CD4-positive, alpha-beta T cell (primary cell): ENCODE measurements around the gene STX16. TPM values are rescaled to one million over a fixed set of nuclear protein-coding genes. Genes with fewer than 3 reads are reported as not detected.
"Not testable (repeated sequence)": the region's sequence is repeated elsewhere in the genome, so short reads cannot be mapped to it uniquely, and the experiment has no call there.

Source experiments
- ATAC-seq: fragments of 200-7000 bp; cut with Tn5 transposase; one replicate; pipeline ENCODE4 v1.10.0; 2022; ENCODE audit warnings: mild to moderate bottlenecking; ENCODE audit not compliant: poor library complexity
- CTCF ChIA-PET: fragments of 350-600 bp; sonication (Branson Sonifier 250); formaldehyde crosslinking; loops from one replicate; lab custom pipeline; 2021; ENCODE audit warnings: antibody characterized with exemption, inconsistent platforms; lab: Charles Lee
- POLR2A ChIA-PET: fragments of 350-600 bp; sonication (Branson Sonifier 250); formaldehyde crosslinking; loops from one replicate; lab custom pipeline; 2021; ENCODE audit warnings: antibody characterized with exemption, inconsistent platforms; lab: Charles Lee
- DNase-seq, 14 experiments: peaks; one replicate each; pipeline ENCODE4 v3.0.0-alpha.2; 2013 to 2020; ENCODE audit warnings: mixed read lengths in 2 of 14
- H3K27ac ChIP-seq, 2 donors: one replicate each; pipeline versions ENCODE4 v1.5.1 to v1.7.0; 2013; ENCODE audit warnings: low read length in 2 of 2, low read depth in 1 of 2, mild to moderate bottlenecking in 1 of 2
- H3K27me3 ChIP-seq, 2 experiments: 1 replicate in 1 of 2; 2 replicates in 1 of 2; pipeline versions ENCODE4 v1.6.1 to v1.7.0; 2013; ENCODE audit warnings: low read length in 2 of 2, control low read depth in 1 of 2, mild to moderate bottlenecking in 1 of 2, moderate library complexity in 1 of 2; ENCODE audit not compliant: insufficient read depth in 2 of 2, control insufficient read depth in 1 of 2
- H3K36me3 ChIP-seq: one replicate; pipeline ENCODE4 v1.6.1; 2013; ENCODE audit warnings: low read length, control low read depth; ENCODE audit not compliant: insufficient read depth
- H3K4me1 ChIP-seq: one replicate; pipeline ENCODE4 v1.6.1; 2013; ENCODE audit warnings: low read length, control low read depth; ENCODE audit not compliant: insufficient read depth
- H3K4me3 ChIP-seq: one replicate; pipeline ENCODE4 v1.5.1; 2013; ENCODE audit warnings: mild to moderate bottlenecking, low read length, moderate library complexity
- H3K9me3 ChIP-seq, 2 experiments: 1 replicate in 1 of 2; 2 replicates in 1 of 2; pipeline versions ENCODE4 v1.6.1 to v1.7.0; 2013; ENCODE audit warnings: low read length in 2 of 2, mild to moderate bottlenecking in 2 of 2, control low read depth in 1 of 2, moderate library complexity in 1 of 2; ENCODE audit not compliant: control insufficient read depth in 1 of 2, insufficient read depth in 1 of 2
- H3K27ac Mint-ChIP-seq: one replicate; pipeline ENCODE4 v1.8.0; 2020; ENCODE audit warnings: mixed read lengths
- H3K27me3 Mint-ChIP-seq: one replicate; pipeline ENCODE4 v1.8.0; 2021; ENCODE audit warnings: mixed read lengths
- H3K36me3 Mint-ChIP-seq: one replicate; pipeline ENCODE4 v1.8.0; 2021; ENCODE audit warnings: low read depth, mixed read lengths
- H3K4me1 Mint-ChIP-seq: one replicate; pipeline ENCODE4 v1.8.0; 2021; ENCODE audit warnings: low read depth, mixed read lengths
- H3K4me3 Mint-ChIP-seq: one replicate; pipeline ENCODE4 v1.8.0; 2020; ENCODE audit warnings: mild to moderate bottlenecking, mixed read lengths
- H3K9me3 Mint-ChIP-seq: one replicate; pipeline ENCODE4 v1.8.0; 2020; ENCODE audit warnings: mixed read lengths
- CTCF ChIP-seq: fragments of 200-600 bp; IDR thresholded peaks from one replicate; pipeline ENCODE4 v1.8.0; 2022; ENCODE audit warnings: antibody characterized with exemption, mild to moderate bottlenecking
- intact Hi-C, 2 experiments: fragments of 100-400 bp; cut with DNase I in 1 of 2; cut with micrococcal nuclease in 1 of 2; formaldehyde crosslinking; loops; one replicate each; pipeline versions ENCODE4 v1.15.1 to v1.9.0; 2023 to 2025; cut with DNase I, micrococcal nuclease
- total RNA-seq, 174 experiments: library from RNA in 2 of 174; stranded (reverse) in 2 of 174; gene quantifications; one replicate each; pipeline ENCODE4 v1.2.3 and lab custom pipeline; 2021 to 2026

Gene STX16
- total RNA-seq, 2 experiments from 2014 or later, result 179 to 181 TPM

DNA sequence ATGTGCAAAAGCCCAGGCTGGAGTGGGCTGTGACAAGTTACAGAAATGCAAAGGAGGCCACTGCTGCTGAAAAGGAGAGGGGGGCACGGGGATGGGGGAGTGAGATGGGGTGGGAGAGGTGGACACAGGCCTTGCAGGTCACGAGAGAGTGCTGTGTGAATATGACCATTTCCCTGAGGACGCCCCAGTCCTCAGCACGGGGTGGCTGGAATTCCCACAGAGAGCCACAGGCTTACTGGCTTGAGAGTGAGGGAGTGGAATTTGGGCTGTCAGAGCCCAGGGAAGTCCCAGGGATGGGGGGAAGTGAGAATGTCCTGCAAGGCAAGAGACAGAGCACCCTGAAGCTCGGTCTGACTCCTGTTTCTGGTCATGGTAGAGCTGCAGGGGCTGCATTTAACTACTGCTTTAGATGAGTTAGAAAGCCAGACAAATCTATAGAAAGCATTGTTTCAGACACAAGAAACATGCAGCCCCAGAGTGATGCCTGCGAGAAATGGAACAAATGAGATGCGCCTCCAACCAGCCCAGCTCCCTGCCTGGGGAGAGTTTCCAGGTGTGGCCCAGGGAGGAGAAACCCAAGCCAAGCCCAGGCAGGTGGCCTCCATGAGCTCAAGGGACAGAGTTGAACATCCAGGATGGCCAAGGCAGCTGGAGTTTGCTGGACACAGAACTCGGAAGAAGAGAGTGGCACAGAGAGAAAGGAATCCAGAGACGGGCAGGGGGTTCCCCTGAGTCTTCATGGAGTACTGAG is 72.0 kb downstream of the STX16 start:
- no peak for ATAC-seq
- H3K4me1 Mint-ChIP-seq, result no peaks in the 10 kb centered on the region
- ChIA-PET POLR2A (no interaction called here), CTCF (no interaction called here)
- DNase-seq, result peak in 1 of 14 experiments; percentile 19
- H3K4me3 Mint-ChIP-seq, result no peak overlapping the region
- peaks cover 10% of the 10 kb centered on the region for H3K9me3 Mint-ChIP-seq
- TF ChIP-seq CTCF, result no peak
- H3K36me3 Mint-ChIP-seq, result no peaks in the 10 kb centered on the region
- Histone ChIP-seq H3K4me1 (no peaks in the 10 kb centered on the region), H3K27ac (no peak overlapping the region), H3K27me3 (peaks cover 17 to 20% of the 10 kb centered on the region in 2 experiments), H3K9me3 (peaks cover 0 to 12% of the 10 kb centered on the region in 2 experiments), H3K36me3 (no peaks in the 10 kb centered on the region), H3K4me3 (no peak overlapping the region)
- H3K27me3 Mint-ChIP-seq, result peaks cover 60% of the 10 kb centered on the region
- intact Hi-C loops, result no loop called here
- no peak overlapping the region for H3K27ac Mint-ChIP-seq

DNA sequence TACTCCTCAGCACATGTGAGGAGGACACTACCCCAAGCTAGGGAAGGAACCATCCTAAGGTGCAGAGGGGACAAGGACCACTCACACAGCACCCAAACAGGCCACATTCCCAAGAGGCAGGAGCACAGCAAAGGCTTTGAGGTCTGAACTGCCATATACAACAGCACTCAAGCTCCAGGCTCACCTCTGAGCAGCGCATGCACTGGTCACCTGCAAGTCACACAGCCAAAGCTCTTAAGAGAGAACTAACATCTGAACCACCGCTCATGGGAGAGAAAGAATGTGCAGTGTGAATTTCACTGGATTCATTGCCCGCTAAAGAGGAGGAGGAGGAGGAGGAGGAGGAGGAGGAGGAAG is 72.5 kb downstream of the STX16 start:
- H3K27me3 Mint-ChIP-seq, result peaks cover 61% of the 10 kb centered on the region
- Histone ChIP-seq H3K4me3 (no peak overlapping the region), H3K27me3 (peaks cover 17 to 20% of the 10 kb centered on the region in 2 experiments), H3K9me3 (peaks cover 0 to 12% of the 10 kb centered on the region in 2 experiments), H3K36me3 (no peaks in the 10 kb centered on the region), H3K4me1 (no peaks in the 10 kb centered on the region), H3K27ac (no peak overlapping the region)
- TF ChIP-seq CTCF, result no peak
- DNase-seq (no peak), ATAC-seq (no peak)
- ChIA-PET CTCF (no interaction called here), POLR2A (no interaction called here)
- intact Hi-C loops, result no loop called here
- no peak overlapping the region for H3K4me3 Mint-ChIP-seq
- H3K9me3 Mint-ChIP-seq, result peaks cover 11% of the 10 kb centered on the region
- no peak overlapping the region for H3K27ac Mint-ChIP-seq
- no peaks in the 10 kb centered on the region for H3K4me1 Mint-ChIP-seq
- no peaks in the 10 kb centered on the region for H3K36me3 Mint-ChIP-seq

DNA sequence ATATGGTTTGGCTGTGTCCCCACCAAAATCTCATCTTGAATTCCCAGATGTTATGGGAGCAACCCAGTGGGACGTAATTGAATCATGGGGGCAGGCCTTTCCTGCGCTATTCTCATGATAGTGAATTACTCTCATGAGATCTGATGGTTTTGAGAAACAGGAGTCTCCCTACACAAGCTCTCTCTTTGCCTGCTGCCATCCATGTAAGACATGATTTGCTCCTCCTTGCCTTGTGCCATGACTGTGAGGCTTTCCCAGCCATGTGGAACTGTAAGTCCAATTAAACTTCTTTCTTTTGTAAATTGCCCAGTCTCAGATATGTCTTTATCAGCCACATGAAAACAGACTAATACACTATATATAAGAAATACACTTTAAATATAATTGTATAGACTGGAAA is 75.1 kb downstream of the STX16 start:
- Mint-ChIP-seq H3K27me3 (peaks cover 60% of the 10 kb centered on the region), H3K9me3 (peaks cover 11% of the 10 kb centered on the region)
- H3K27ac ChIP-seq, H3K36me3 ChIP-seq, H3K4me1 ChIP-seq, H3K36me3 Mint-ChIP-seq, DNase-seq, H3K4me3 ChIP-seq, H3K4me1 Mint-ChIP-seq, ATAC-seq, POLR2A ChIA-PET, H3K27ac Mint-ChIP-seq, H3K4me3 Mint-ChIP-seq, intact Hi-C loops, CTCF ChIA-PET: not testable (repeated sequence)
- Histone ChIP-seq H3K9me3 (peaks cover 0 to 12% of the 10 kb centered on the region in 2 experiments), H3K27me3 (peaks cover 17 to 20% of the 10 kb centered on the region in 2 experiments)

Other genes with a start within 250 kb of the STX16 start
- gene APCDD1L, start 135.9 kb upstream of the STX16 start, total RNA-seq, result not detected
- 10 to 100 TPM; 58.3 to 61.1 TPM for gene NPEPL1, start 41.5 kb downstream of the STX16 start, total RNA-seq
- gene GNAS-AS1, start 199.6 kb downstream of the STX16 start, total RNA-seq, result not detected
- gene GNAS, start 201.4 kb downstream of the STX16 start, total RNA-seq, result 1,000 to 10,000 TPM; 1,245 to 1,317 TPM